DOHH2 (cell line): ENCODE data around the gene TTC27.
A peak's percentile ranks its signal among the peaks of the same experiment; 100 is the strongest.

Experiments
- H3F3A ChIP-seq: fragments of 200-600 bp; sonication (generic), shearing (Covaris generic); 2 replicates; pipeline ENCODE4 v1.6.0; 2016; ENCODE audit warnings: antibody characterized with exemption, mild to moderate bottlenecking; ENCODE audit not compliant: control insufficient read depth, insufficient read depth
- H3K27ac ChIP-seq: fragments of 200-600 bp; sonication (generic); 2 replicates; pipeline ENCODE4 v1.5.1; 2014; ENCODE audit warnings: low read depth, mild to moderate bottlenecking, low read length, moderate library complexity
- H3K27me3 ChIP-seq: fragments of 200-600 bp; sonication (generic); 2 replicates; pipeline ENCODE4 v1.6.1; 2014; ENCODE audit warnings: mild to moderate bottlenecking, low read length, mixed read lengths; ENCODE audit not compliant: control insufficient read depth
- H3K36me3 ChIP-seq: fragments of 200-600 bp; sonication (generic); 2 replicates; pipeline ENCODE4 v1.6.1; 2014; ENCODE audit warnings: mild to moderate bottlenecking, low read length, moderate library complexity, mixed read lengths; ENCODE audit not compliant: control insufficient read depth
- H3K4me1 ChIP-seq: fragments of 200-600 bp; sonication (generic); 2 replicates; pipeline ENCODE4 v1.6.1; 2014; ENCODE audit warnings: mild to moderate bottlenecking, low read length, mixed read lengths; ENCODE audit not compliant: control insufficient read depth
- H3K4me2 ChIP-seq: fragments of 200-600 bp; sonication (generic); 2 replicates; pipeline ENCODE4 v1.6.0; 2014; ENCODE audit warnings: mild to moderate bottlenecking, low read length, moderate library complexity
- H3K4me3 ChIP-seq: fragments of 200-600 bp; sonication (generic); 2 replicates; pipeline ENCODE4 v1.5.1; 2014; ENCODE audit warnings: mild to moderate bottlenecking, low read length, mixed read lengths
- H3K79me2 ChIP-seq: fragments of 200-600 bp; sonication (generic); 2 replicates; pipeline ENCODE4 v1.6.1; 2014; ENCODE audit warnings: mild to moderate bottlenecking, low read length, mixed read lengths; ENCODE audit not compliant: control insufficient read depth
- H3K9me2 ChIP-seq: fragments of 200-600 bp; sonication (generic); replicated peaks from 2 replicates; pipeline ENCODE4 v1.6.1; 2014; ENCODE audit warnings: mild to moderate bottlenecking, low read length, mixed read lengths; ENCODE audit not compliant: control insufficient read depth
- H3K9me3 ChIP-seq: fragments of 200-600 bp; sonication (generic); 2 replicates; pipeline ENCODE4 v1.6.1; 2014; ENCODE audit warnings: antibody characterized with exemption, low read length, mixed read lengths; ENCODE audit not compliant: control insufficient read depth, insufficient read depth
- H4K20me1 ChIP-seq: fragments of 200-600 bp; sonication (generic); 2 replicates; pipeline ENCODE4 v1.6.0; 2014; ENCODE audit warnings: low read depth, mild to moderate bottlenecking, antibody characterized with exemption, low read length, moderate library complexity; ENCODE audit not compliant: control insufficient read depth, insufficient read depth
- EZH2phosphoT487 ChIP-seq: fragments of 200-600 bp; sonication (generic); IDR thresholded peaks from 2 replicates; pipeline ENCODE4 v1.6.1; 2017; ENCODE audit warnings: borderline replicate concordance, mild to moderate bottlenecking, antibody characterized with exemption, low read length, moderate library complexity, mixed read lengths
- TF ChIP-seq, protein P1 (sequence below): fragments of 200-600 bp; sonication (generic); IDR thresholded peaks from one replicate; pipeline ENCODE4 v1.5.1; 2014; ENCODE audit warnings: antibody characterized with exemption, mild to moderate bottlenecking, low read depth, low read length; ENCODE audit not compliant: poor library complexity, severe bottlenecking

Gene TTC27

DNA sequence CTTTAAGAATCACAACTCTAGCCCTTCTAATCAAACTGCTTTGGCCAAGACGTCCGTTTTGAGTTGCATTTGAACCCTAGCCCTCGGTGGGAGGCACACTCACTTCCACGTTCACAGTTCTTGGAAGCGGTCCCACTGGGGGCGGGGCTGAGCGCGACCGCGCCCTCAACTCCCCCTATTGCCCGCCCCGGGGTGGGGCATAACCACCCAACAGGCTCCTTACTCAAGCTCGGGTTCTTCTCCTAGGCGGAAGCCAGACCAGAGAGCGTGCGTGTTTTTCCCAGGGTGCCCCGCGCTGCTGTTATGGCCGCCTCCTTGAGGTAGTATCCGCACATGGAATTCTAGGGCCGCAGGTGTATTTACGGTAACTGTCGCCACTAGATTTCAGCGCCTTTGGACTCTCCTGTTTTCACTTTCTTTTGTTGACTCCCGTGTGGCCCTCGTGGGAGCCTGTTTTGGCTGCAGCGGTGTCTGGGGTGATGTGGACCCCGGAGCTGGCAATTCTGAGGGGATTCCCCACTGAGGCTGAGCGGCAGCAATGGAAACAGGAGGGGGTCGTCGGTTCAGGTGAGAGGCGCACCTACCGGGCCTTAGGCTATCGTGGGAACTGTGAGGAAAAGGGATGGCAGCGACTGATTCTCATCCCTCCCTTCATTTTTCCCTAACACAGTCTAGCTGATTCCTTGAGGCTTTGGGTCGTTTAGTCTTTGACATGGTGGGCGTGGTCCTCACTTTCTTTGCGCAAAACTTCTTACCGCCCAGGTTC, at the start of gene TTC27:
TTC27 (plus strand) TSS at position 237 of the 766 bp plus-strand sequence; CDS start at position 480, 243 bp downstream.
- Histone ChIP-seq H3K27ac (no peak within 1 kb of the TSS), H3K9me2 (no peaks in the 10 kb centered on the region)
- no peak for TF ChIP-seq EZH2phosphoT487
- TF ChIP-seq, protein P1, sequence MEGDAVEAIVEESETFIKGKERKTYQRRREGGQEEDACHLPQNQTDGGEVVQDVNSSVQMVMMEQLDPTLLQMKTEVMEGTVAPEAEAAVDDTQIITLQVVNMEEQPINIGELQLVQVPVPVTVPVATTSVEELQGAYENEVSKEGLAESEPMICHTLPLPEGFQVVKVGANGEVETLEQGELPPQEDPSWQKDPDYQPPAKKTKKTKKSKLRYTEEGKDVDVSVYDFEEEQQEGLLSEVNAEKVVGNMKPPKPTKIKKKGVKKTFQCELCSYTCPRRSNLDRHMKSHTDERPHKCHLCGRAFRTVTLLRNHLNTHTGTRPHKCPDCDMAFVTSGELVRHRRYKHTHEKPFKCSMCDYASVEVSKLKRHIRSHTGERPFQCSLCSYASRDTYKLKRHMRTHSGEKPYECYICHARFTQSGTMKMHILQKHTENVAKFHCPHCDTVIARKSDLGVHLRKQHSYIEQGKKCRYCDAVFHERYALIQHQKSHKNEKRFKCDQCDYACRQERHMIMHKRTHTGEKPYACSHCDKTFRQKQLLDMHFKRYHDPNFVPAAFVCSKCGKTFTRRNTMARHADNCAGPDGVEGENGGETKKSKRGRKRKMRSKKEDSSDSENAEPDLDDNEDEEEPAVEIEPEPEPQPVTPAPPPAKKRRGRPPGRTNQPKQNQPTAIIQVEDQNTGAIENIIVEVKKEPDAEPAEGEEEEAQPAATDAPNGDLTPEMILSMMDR, result no peak

GRCh38 chr2:32591669-32592463, 36.0 kb upstream of the TTC27 start:
- Histone ChIP-seq H3K4me2 (peak overlapping the region; percentile 7), H3K27ac (peak overlapping the region; percentile 11; the same call in 1 of the 2 replicates), H3K9me3 (no peaks in the 10 kb centered on the region), H3K27me3 (no peaks in the 10 kb centered on the region), H4K20me1 (no peaks in the 10 kb centered on the region), H3K4me3 (no peak overlapping the region), H3F3A (peaks cover 2% of the 10 kb centered on the region; the same call in 1 of the 2 replicates), H3K36me3 (peaks cover 41% of the 10 kb centered on the region), H3K9me2 (no peaks in the 10 kb centered on the region), H3K79me2 (no peaks in the 10 kb centered on the region), H3K4me1 (peaks cover 22% of the 10 kb centered on the region)
- no peak for TF ChIP-seq EZH2phosphoT487
- TF ChIP-seq, protein P1, result no peak

More for the DNA sequence above, at the start of gene TTC27:
- Histone ChIP-seq H3K36me3 (peaks cover 27% of the 10 kb centered on the region), H3K79me2 (peaks cover 21% of the 10 kb centered on the region), H3K9me3 (no peaks in the 10 kb centered on the region), H3K4me3 (peak within 1 kb of the TSS; percentile 82), H3K27me3 (no peaks in the 10 kb centered on the region), H4K20me1 (no peaks in the 10 kb centered on the region), H3K4me1 (peaks cover 18% of the 10 kb centered on the region), H3K4me2 (peak within 1 kb of the TSS; percentile 83), H3F3A (peaks cover 17% of the 10 kb centered on the region)

GRCh38 chr2:32594573-32594972, 33.3 kb upstream of the TTC27 start:
- no peaks in the 10 kb centered on the region for H3K9me2 ChIP-seq
- no peak overlapping the region for H3K27ac ChIP-seq
- no peaks in the 10 kb centered on the region for H4K20me1 ChIP-seq
- no peaks in the 10 kb centered on the region for H3K9me3 ChIP-seq
- peaks cover 22% of the 10 kb centered on the region for H3K4me1 ChIP-seq
- H3F3A ChIP-seq, result peaks cover 2% of the 10 kb centered on the region; the same call in 1 of the 2 replicates
- TF ChIP-seq, protein P1, result no peak
- no peak for TF ChIP-seq EZH2phosphoT487
- no peak overlapping the region for H3K4me2 ChIP-seq
- H3K27me3 ChIP-seq, result no peaks in the 10 kb centered on the region
- H3K4me3 ChIP-seq, result no peak overlapping the region
- no peaks in the 10 kb centered on the region for H3K79me2 ChIP-seq
- peaks cover 55% of the 10 kb centered on the region for H3K36me3 ChIP-seq
